Parathyroid adenoma (tissue), 2 donors: ENCODE data around the gene THEMIS2.
"Not testable (repeated sequence)": the region's sequence is repeated elsewhere in the genome, so short reads cannot be mapped to it uniquely, and the experiment has no call there.

Experiments used
- H2AFZ ChIP-seq: fragments of 300-600 bp; sonication (generic); one replicate; pipeline ENCODE4 v1.7.0; 2017; ENCODE audit warnings: antibody characterized with exemption, mild to moderate bottlenecking
- H3K27ac ChIP-seq: fragments of 300-600 bp; sonication (generic); one replicate; pipeline ENCODE4 v1.7.0; 2017
- H3K27me3 ChIP-seq: fragments of 300-600 bp; sonication (generic); one replicate; pipeline ENCODE4 v1.7.0; 2017; ENCODE audit warnings: low read length; ENCODE audit not compliant: control insufficient read depth, insufficient read depth
- H3K36me3 ChIP-seq: fragments of 300-600 bp; sonication (generic); one replicate; pipeline ENCODE4 v1.7.0; 2017; ENCODE audit warnings: low read length; ENCODE audit not compliant: control insufficient read depth, insufficient read depth
- H3K4me1 ChIP-seq: fragments of 300-600 bp; sonication (generic); one replicate; pipeline ENCODE4 v1.7.0; 2017; ENCODE audit warnings: control low read depth
- H3K4me2 ChIP-seq: fragments of 300-600 bp; sonication (generic); one replicate; pipeline ENCODE4 v1.7.0; 2017; ENCODE audit warnings: low read length
- H3K4me3 ChIP-seq: fragments of 300-600 bp; sonication (generic); one replicate; pipeline ENCODE4 v1.7.0; 2017; ENCODE audit warnings: low read depth, low read length
- H3K79me2 ChIP-seq: fragments of 300-600 bp; sonication (generic); one replicate; pipeline ENCODE4 v1.7.0; 2017; ENCODE audit warnings: control low read depth
- H3K9ac ChIP-seq: fragments of 300-600 bp; sonication (generic); one replicate; pipeline ENCODE4 v1.7.0; 2017; ENCODE audit warnings: mild to moderate bottlenecking
- H3K9me3 ChIP-seq: fragments of 300-600 bp; sonication (generic); one replicate; pipeline ENCODE4 v1.7.0; 2017; ENCODE audit warnings: low read length; ENCODE audit not compliant: control insufficient read depth
- CTCF ChIP-seq: fragments of 300-600 bp; sonication (generic); IDR thresholded peaks from one replicate; pipeline ENCODE4 v1.7.0; 2017; ENCODE audit warnings: antibody characterized with exemption, mild to moderate bottlenecking
- donor health status: primary hyperparathyroidism.

The THEMIS2 gene

GRCh38 chr1:27868932-27869718 is 3.2 kb upstream of the THEMIS2 start:
- no peaks in the 10 kb centered on the region for H3K9me3 ChIP-seq
- H3K27me3 ChIP-seq = no peaks in the 10 kb centered on the region
- H3K4me1 ChIP-seq = no peaks in the 10 kb centered on the region
- H3K79me2 ChIP-seq = no peaks in the 10 kb centered on the region
- H3K36me3 ChIP-seq = no peaks in the 10 kb centered on the region
- no peak overlapping the region for H3K9ac ChIP-seq
- no peak overlapping the region for H3K4me3 ChIP-seq
- no peak overlapping the region for H3K4me2 ChIP-seq
- no peak overlapping the region for H2AFZ ChIP-seq
- H3K27ac ChIP-seq = no peak overlapping the region
- no peak for TF ChIP-seq CTCF

GRCh38 chr1:27869719-27870085 is 2.6 kb upstream of the THEMIS2 start:
- no peak overlapping the region for H2AFZ ChIP-seq
- no peaks in the 10 kb centered on the region for H3K27me3 ChIP-seq
- H3K4me3 ChIP-seq = no peak overlapping the region
- no peak overlapping the region for H3K9ac ChIP-seq
- H3K27ac ChIP-seq = no peak overlapping the region
- no peaks in the 10 kb centered on the region for H3K36me3 ChIP-seq
- H3K4me1 ChIP-seq = no peaks in the 10 kb centered on the region
- no peak for TF ChIP-seq CTCF
- no peak overlapping the region for H3K4me2 ChIP-seq
- no peaks in the 10 kb centered on the region for H3K79me2 ChIP-seq
- no peaks in the 10 kb centered on the region for H3K9me3 ChIP-seq

GRCh38 chr1:27871076-27871475 is 1.3 kb upstream of the THEMIS2 start:
- H3K27ac ChIP-seq = not testable (repeated sequence)

DNA sequence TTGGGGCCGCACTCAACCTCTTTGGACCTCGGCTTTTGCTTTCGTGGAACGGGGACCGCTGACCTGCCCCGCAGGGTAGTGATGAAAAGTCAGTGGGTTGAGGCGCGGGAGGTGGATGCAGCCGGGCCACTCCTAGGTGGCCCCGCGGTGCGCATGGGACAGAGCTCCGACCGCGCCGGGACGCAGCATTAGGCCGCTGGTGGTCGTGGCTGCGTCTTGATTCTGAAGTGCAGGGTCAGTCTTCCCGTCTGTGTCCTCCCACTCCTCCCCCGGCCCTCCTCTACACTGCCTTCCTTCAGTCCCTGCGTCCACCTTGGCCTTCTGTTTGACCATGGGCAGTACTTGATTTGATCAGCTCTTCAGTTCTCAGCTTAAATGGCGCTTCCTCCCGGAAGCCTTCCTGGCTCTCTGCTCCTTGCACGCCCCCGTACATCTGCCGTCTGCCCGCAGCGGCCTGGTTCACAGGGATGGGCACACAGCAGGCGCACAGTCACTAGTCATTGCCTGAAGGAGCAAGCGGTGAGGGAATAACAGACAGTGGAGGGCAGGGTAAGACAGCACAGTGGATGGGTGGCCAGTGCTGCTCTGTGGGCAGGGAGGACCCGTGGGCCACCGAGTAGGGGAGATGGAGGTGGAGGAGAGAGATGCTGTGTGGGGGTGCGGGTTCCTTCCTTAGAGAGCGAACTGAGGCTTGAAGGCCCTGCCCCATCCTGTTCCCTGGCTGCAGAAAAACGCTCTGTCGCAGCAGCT is 633 bp downstream of the THEMIS2 start:
- H3K4me2 ChIP-seq = peak overlapping the region; percentile 62
- TF ChIP-seq CTCF = no peak
- H3K27me3 ChIP-seq = no peaks in the 10 kb centered on the region
- peak overlapping the region; percentile 82 for H2AFZ ChIP-seq
- H3K27ac ChIP-seq = peak overlapping the region; percentile 57
- no peaks in the 10 kb centered on the region for H3K36me3 ChIP-seq
- H3K9ac ChIP-seq = no peak overlapping the region
- no peaks in the 10 kb centered on the region for H3K79me2 ChIP-seq
- H3K4me1 ChIP-seq = no peaks in the 10 kb centered on the region
- no peaks in the 10 kb centered on the region for H3K9me3 ChIP-seq
- H3K4me3 ChIP-seq = peak overlapping the region; percentile 54

More at GRCh38 chr1:27871076-27871475, 1.3 kb upstream of the THEMIS2 start:
- not testable (repeated sequence) for H3K27me3 ChIP-seq, H3K4me2 ChIP-seq, H3K9ac ChIP-seq, H3K4me1 ChIP-seq, H3K79me2 ChIP-seq, H3K36me3 ChIP-seq, H3K4me3 ChIP-seq, H3K9me3 ChIP-seq, H2AFZ ChIP-seq

GRCh38 chr1:27873671-27874384 is 1.5 kb downstream of the THEMIS2 start:
- no peak overlapping the region for H3K9ac ChIP-seq
- no peaks in the 10 kb centered on the region for H3K79me2 ChIP-seq
- no peak overlapping the region for H2AFZ ChIP-seq
- TF ChIP-seq CTCF = no peak
- H3K4me1 ChIP-seq = no peaks in the 10 kb centered on the region
- no peaks in the 10 kb centered on the region for H3K36me3 ChIP-seq
- H3K4me3 ChIP-seq = no peak overlapping the region
- no peaks in the 10 kb centered on the region for H3K9me3 ChIP-seq
- no peak overlapping the region for H3K27ac ChIP-seq
- no peaks in the 10 kb centered on the region for H3K27me3 ChIP-seq
- no peak overlapping the region for H3K4me2 ChIP-seq
